Uterus (tissue), 4 donors: ENCODE data around the gene EVL. TPM values are rescaled to one million over a fixed set of nuclear protein-coding genes. Genes with fewer than 3 reads are reported as not detected.

Experiments used
- DNase-seq, 2 donors: peaks; one replicate each; pipeline ENCODE4 v3.0.0-alpha.2; 2019 to 2020
- H3K27ac ChIP-seq, 2 donors: fragments of 200-600 bp; sonication (generic); 1 replicate in 1 of 2; 2 replicates in 1 of 2; pipeline ENCODE4 v1.5.1; 2016 to 2018
- H3K27me3 ChIP-seq, 2 donors: fragments of 200-600 bp; sonication (generic); one replicate each; pipeline ENCODE4 v1.5.1; 2018 to 2019; ENCODE audit warnings: control low read depth in 1 of 2
- H3K36me3 ChIP-seq, 2 donors: fragments of 200-600 bp; sonication (generic); one replicate each; pipeline ENCODE4 v1.5.1; 2019; ENCODE audit warnings: control low read depth in 1 of 2
- H3K4me1 ChIP-seq, 2 donors: fragments of 200-600 bp; sonication (generic); one replicate each; pipeline ENCODE4 v1.5.1; 2018 to 2019; ENCODE audit warnings: control low read depth in 1 of 2
- H3K4me3 ChIP-seq, 2 donors: fragments of 200-600 bp; sonication (generic); 1 replicate in 1 of 2; 2 replicates in 1 of 2; pipeline ENCODE4 v1.5.1; 2018 to 2019; ENCODE audit warnings: mild to moderate bottlenecking in 1 of 2
- H3K9me3 ChIP-seq, 2 donors: fragments of 200-600 bp; sonication (generic); one replicate each; pipeline ENCODE4 v1.5.1; 2019; ENCODE audit warnings: control low read depth in 1 of 2
- CTCF ChIP-seq, 4 experiments: fragments of 200-600 bp in 2 of 4; fragments of 450-650 bp in 2 of 4; sonication (generic) in 2 of 4; IDR thresholded peaks; one replicate each; pipeline ENCODE4 v1.5.1; 2016 to 2019; ENCODE audit warnings: antibody characterized with exemption in 4 of 4, mild to moderate bottlenecking in 2 of 4, moderate library complexity in 1 of 4
- POLR2A ChIP-seq, 2 donors: fragments of 450-650 bp; IDR thresholded peaks; one replicate each; pipeline ENCODE4 v1.6.1; 2016; ENCODE audit warnings: antibody characterized with exemption in 2 of 2, mild to moderate bottlenecking in 1 of 2, moderate library complexity in 1 of 2
- intact Hi-C: fragments of 100-400 bp; cut with DNase I; formaldehyde crosslinking; loops from one replicate; pipeline ENCODE4 v1.15.1; 2023; ENCODE audit warnings: low total_unique reads
- microRNA counts, 2 donors: library from miRNA; unstranded; fragments of <30 nt; microRNA quantifications; one replicate each; lab custom pipeline; 2016 to 2017
- microRNA-seq: library from miRNA; unstranded; fragments of <30 nt; microRNA quantifications from one replicate; pipeline ENCODE4, GENCODE V29; 2016; ENCODE audit warnings: borderline microRNAs expressed, borderline replicate concordance
- small RNA-seq: library from RNA; depleted of rRNA; stranded (forward); fragments of <200 nt; gene quantifications from one replicate; pipeline ENCODE3, GENCODE V24; 2016
- total RNA-seq, 4 donors: library from RNA; depleted of rRNA in 3 of 4; stranded (reverse); fragments of >200 nt in 3 of 4; gene quantifications; one replicate each; pipeline versions ENCODE4 v1.1.0 to v1.2.4, GENCODE V29; 2014 to 2023
- donor health status: DM: yes; HTN: yes; CAD: no.

Gene EVL
- total RNA-seq, 4 donors from 2014 or later: 22.1 to 133 (median 67.5) TPM

- no peaks in the 10 kb centered on the region for H3K9me3 ChIP-seq
- TF ChIP-seq POLR2A (IDR thresholded peaks at IDR 0.05) (no peak), CTCF (IDR thresholded peaks at IDR 0.05) (no peak)
- intact Hi-C loops: no loop called here
Observed at GRCh38 chr14:100190126-100190525, 124.9 kb downstream of the EVL start.

GRCh38 chr14:100191584-100192249 is 126.5 kb downstream of the EVL start:
- no peak for TF ChIP-seq CTCF (IDR thresholded peaks at IDR 0.05)
- no peak for TF ChIP-seq POLR2A (IDR thresholded peaks at IDR 0.05)
- no peaks in the 10 kb centered on the region for H3K36me3 ChIP-seq
- no peaks in the 10 kb centered on the region for H3K27me3 ChIP-seq
- H3K27ac ChIP-seq: peak overlapping the region; percentile 82 to 90
- no peaks in the 10 kb centered on the region for H3K4me1 ChIP-seq
- peak in 1 of 2 donors; percentile 37 for DNase-seq
- H3K9me3 ChIP-seq: no peaks in the 10 kb centered on the region
- intact Hi-C loops: no loop called here
- H3K4me3 ChIP-seq: peak overlapping the region in 1 of 2 donors; percentile 36

More at GRCh38 chr14:100190126-100190525, 124.9 kb downstream of the EVL start:
- Histone ChIP-seq H3K27ac (no peak overlapping the region), H3K36me3 (no peaks in the 10 kb centered on the region), H3K4me3 (no peak overlapping the region), H3K4me1 (no peaks in the 10 kb centered on the region), H3K27me3 (no peaks in the 10 kb centered on the region)
- no peak for DNase-seq

- DNase-seq: peak; percentile 44 to 45
Observed at GRCh38 chr14:100192250-100192671, 127.0 kb downstream of the EVL start.

GRCh38 chr14:100192672-100193416 is 127.6 kb downstream of the EVL start:
- no peaks in the 10 kb centered on the region for H3K9me3 ChIP-seq
- intact Hi-C loops: no loop called here
- DNase-seq: peak; percentile 98 to 99
- H3K36me3 ChIP-seq: no peaks in the 10 kb centered on the region
- TF ChIP-seq POLR2A (IDR thresholded peaks at IDR 0.05) (peak in 1 of 2 donors; percentile 60), CTCF (IDR thresholded peaks at IDR 0.05) (peak; percentile 80 to 98 (median 96))
- H3K27me3 ChIP-seq: no peaks in the 10 kb centered on the region
- H3K4me1 ChIP-seq: no peaks in the 10 kb centered on the region
- H3K27ac ChIP-seq: peak overlapping the region; percentile 82 to 90
- peak overlapping the region; percentile 34 to 39 for H3K4me3 ChIP-seq

More at GRCh38 chr14:100192250-100192671, 127.0 kb downstream of the EVL start:
- intact Hi-C loops: no loop called here
- peak overlapping the region; percentile 82 to 90 for H3K27ac ChIP-seq
- no peaks in the 10 kb centered on the region for H3K36me3 ChIP-seq
- H3K27me3 ChIP-seq: no peaks in the 10 kb centered on the region
- H3K9me3 ChIP-seq: no peaks in the 10 kb centered on the region
- no peaks in the 10 kb centered on the region for H3K4me1 ChIP-seq
- TF ChIP-seq POLR2A (IDR thresholded peaks at IDR 0.05): no peak
- no peak for TF ChIP-seq CTCF (IDR thresholded peaks at IDR 0.05)
- H3K4me3 ChIP-seq: peak overlapping the region; percentile 34 to 36

MicroRNAs within 50 kb of the gene (microRNA counts, 767-probe panel; counts per million panel counts)
- microRNA hsa-miR-151b (lab: Ali Mortazavi, UCI) (0 counts per million in 2 donors), microRNA hsa-miR-342-3p (lab: Ali Mortazavi, UCI) (7,519 to 9,256 counts per million in 2 donors), microRNA hsa-miR-342-5p (lab: Ali Mortazavi, UCI) (0 counts per million in 2 donors)

Small RNA genes within 50 kb of the gene (microRNA-seq; reads per million reads assigned to microRNA genes)
- gene MIR151B (272 reads per million, percentile 69 among the genes with 10 or more reads in this experiment), gene MIR342 (1,780 reads per million, percentile 85 among the genes with 10 or more reads in this experiment)

Small RNA genes within 50 kb of the gene (small RNA-seq; reads per million reads assigned to genes)
- gene MIR151B (1.4 reads per million, percentile 63 among the genes with 10 or more reads in this experiment), gene MIR342 (33.2 reads per million, percentile 92 among the genes with 10 or more reads in this experiment)

Other genes with a start within 250 kb of the EVL start
- gene DEGS2, start 94.2 kb downstream of the EVL start, total RNA-seq: 10 to 100 TPM in 1 of 4 donors, 1 to 10 TPM in 2, under 1 TPM in 1; 0.88 to 26.6 (median 1.5) TPM
- gene YY1, start 173.7 kb downstream of the EVL start, total RNA-seq: 10 to 100 TPM; 40.2 to 61.7 (median 53.2) TPM
- gene SLC25A29, start 241.0 kb downstream of the EVL start, total RNA-seq: 100 to 1,000 TPM in 1 of 4 donors, 10 to 100 TPM in 3; 16.2 to 850 (median 60.1) TPM